ENCODE results near the gene AMY2B.
"Not testable (repeated sequence)": the region's sequence is repeated elsewhere in the genome, so short reads cannot be mapped to it uniquely, and the experiment has no call there.

AMY2B gene

DNA sequence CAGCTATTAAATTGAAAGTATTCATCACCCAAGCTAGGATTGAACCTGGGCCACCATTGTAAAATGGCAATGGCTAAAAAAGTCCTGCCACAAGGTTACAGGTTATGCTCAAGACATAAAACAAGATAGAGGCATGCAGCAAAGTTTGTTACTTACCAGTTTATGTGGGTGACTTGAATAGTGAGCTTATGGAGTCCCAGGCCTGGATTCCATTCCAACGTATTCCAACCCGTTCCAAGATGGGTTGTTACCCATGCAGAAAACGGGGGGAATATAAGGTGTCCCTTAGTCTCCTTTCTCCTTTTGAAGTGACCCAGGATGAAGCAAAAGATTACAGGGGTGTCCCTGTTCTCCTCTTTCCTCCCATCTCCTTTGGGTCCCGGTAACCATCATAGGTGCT, 56.0 kb downstream of the AMY2B start:
- DNase-seq (ENCODE audit: low read depth), result not testable (repeated sequence)

Measured in stimulated activated CD8-positive, alpha-beta memory T cell treated with anti-CD3 and anti-CD28 coated beads, Interleukin-12 subunit alpha, Interleukin-12 subunit beta, amount 100 ng/mL, for 4 hours (primary cell).